Stomach (tissue), 4 donors: ENCODE data around the gene KCNA5.

Source experiments
- POLR2AphosphoS5 ChIP-seq, 3 donors: sonication (generic); formaldehyde crosslinking; IDR thresholded peaks; one replicate each; pipeline ENCODE4 v1.6.1; 2016; ENCODE audit warnings: antibody characterized with exemption in 3 of 3
- TF ChIP-seq, protein P1 (sequence below), 7 experiments: fragments of 450-650 bp in 4 of 7; fragments of 200-600 bp in 3 of 7; sonication (generic) in 3 of 7; IDR thresholded peaks; one replicate each; pipeline ENCODE4 v1.5.1; 2016 to 2019; ENCODE audit warnings: antibody characterized with exemption in 7 of 7, control low read depth in 2 of 7, mild to moderate bottlenecking in 1 of 7

DNA sequence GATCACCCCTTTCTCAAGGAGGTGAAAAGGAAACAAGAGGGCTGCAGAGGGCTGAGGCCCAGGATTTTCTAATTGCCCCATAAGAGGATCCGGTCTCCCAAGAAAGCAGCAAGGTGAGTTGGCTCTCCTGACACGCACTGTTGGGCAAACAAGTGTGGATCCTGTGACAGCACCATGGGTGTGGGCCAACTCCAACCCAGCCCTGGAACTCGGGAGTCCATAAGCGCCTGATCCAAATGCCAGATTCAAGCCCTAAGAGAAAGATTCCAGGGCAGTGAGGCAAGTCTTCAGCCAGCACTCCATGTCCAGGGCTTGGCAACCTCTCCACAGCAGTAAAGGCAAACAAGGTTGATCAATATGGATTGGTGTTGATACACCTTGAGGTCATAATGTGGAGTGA, 33.1 kb downstream of the KCNA5 start:
- TF ChIP-seq, protein P1, sequence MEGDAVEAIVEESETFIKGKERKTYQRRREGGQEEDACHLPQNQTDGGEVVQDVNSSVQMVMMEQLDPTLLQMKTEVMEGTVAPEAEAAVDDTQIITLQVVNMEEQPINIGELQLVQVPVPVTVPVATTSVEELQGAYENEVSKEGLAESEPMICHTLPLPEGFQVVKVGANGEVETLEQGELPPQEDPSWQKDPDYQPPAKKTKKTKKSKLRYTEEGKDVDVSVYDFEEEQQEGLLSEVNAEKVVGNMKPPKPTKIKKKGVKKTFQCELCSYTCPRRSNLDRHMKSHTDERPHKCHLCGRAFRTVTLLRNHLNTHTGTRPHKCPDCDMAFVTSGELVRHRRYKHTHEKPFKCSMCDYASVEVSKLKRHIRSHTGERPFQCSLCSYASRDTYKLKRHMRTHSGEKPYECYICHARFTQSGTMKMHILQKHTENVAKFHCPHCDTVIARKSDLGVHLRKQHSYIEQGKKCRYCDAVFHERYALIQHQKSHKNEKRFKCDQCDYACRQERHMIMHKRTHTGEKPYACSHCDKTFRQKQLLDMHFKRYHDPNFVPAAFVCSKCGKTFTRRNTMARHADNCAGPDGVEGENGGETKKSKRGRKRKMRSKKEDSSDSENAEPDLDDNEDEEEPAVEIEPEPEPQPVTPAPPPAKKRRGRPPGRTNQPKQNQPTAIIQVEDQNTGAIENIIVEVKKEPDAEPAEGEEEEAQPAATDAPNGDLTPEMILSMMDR (IDR thresholded peaks at IDR 0.05) = no peak
- TF ChIP-seq POLR2AphosphoS5 (IDR thresholded peaks at IDR 0.05) = no peak
